Chondrocyte (in vitro differentiated cells): ENCODE measurements around the gene WIPF1. TPM values are rescaled to one million over a fixed set of nuclear protein-coding genes. Genes with fewer than 3 reads are reported as not detected.

Experiments used
- DNase-seq: peaks from one replicate; pipeline ENCODE4 v3.0.0; 2021; ENCODE audit warnings: mixed read lengths, low spot score
- H3K27ac Mint-ChIP-seq: one replicate; pipeline ENCODE4 v1.8.0; 2021; ENCODE audit warnings: mild to moderate bottlenecking, moderate library complexity, mixed read lengths; ENCODE audit not compliant: unreplicated experiment
- H3K27me3 Mint-ChIP-seq: 2 replicates; pipeline ENCODE4 v1.8.0; 2021; ENCODE audit warnings: low read depth, mixed read lengths
- H3K36me3 Mint-ChIP-seq: 2 replicates; pipeline ENCODE4 v1.8.0; 2021; ENCODE audit warnings: low read depth, mixed read lengths
- H3K4me1 Mint-ChIP-seq: 2 replicates; pipeline ENCODE4 v1.8.0; 2021; ENCODE audit warnings: low read depth, mild to moderate bottlenecking, mixed read lengths
- H3K4me3 Mint-ChIP-seq: one replicate; pipeline ENCODE4 v1.8.0; 2021; ENCODE audit warnings: mild to moderate bottlenecking, moderate library complexity, mixed read lengths; ENCODE audit not compliant: unreplicated experiment
- H3K9me3 Mint-ChIP-seq: 2 replicates; pipeline ENCODE4 v1.8.0; 2021; ENCODE audit warnings: low read depth, mixed read lengths
- total RNA-seq: library from RNA; stranded (reverse); gene quantifications from 3 replicates; pipeline ENCODE4 v1.2.1, GENCODE V29; 2021
- TF ChIP-seq, protein P1 (sequence below): fragments of 200-600 bp; sonication (generic); IDR thresholded peaks from 2 replicates; pipeline ENCODE4 v1.5.0; 2021; ENCODE audit warnings: antibody characterized with exemption, mild to moderate bottlenecking, moderate library complexity

The WIPF1 gene
- total RNA-seq, 1 donor from 2014 or later: 60.0 TPM

DNA sequence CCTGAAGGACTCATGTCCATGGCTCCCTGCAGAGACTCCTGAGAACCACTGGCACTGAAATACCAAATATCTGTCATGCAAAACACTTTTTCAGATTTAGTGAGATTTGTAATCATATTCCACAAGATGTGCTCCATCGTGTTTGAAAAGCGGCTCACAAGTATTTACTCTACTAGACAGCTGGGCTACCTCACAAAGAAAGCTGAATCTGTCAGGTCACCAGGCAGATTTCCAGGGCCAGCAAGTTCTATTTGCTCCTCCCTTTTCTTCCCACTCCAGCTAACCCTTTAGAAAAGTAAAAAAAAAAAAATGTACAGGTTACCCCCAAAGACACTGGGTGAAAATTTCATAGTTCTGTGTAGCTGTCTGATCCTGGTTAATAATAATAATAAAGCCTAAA, 22.9 kb downstream of the WIPF1 start:
- TF ChIP-seq, protein P1, sequence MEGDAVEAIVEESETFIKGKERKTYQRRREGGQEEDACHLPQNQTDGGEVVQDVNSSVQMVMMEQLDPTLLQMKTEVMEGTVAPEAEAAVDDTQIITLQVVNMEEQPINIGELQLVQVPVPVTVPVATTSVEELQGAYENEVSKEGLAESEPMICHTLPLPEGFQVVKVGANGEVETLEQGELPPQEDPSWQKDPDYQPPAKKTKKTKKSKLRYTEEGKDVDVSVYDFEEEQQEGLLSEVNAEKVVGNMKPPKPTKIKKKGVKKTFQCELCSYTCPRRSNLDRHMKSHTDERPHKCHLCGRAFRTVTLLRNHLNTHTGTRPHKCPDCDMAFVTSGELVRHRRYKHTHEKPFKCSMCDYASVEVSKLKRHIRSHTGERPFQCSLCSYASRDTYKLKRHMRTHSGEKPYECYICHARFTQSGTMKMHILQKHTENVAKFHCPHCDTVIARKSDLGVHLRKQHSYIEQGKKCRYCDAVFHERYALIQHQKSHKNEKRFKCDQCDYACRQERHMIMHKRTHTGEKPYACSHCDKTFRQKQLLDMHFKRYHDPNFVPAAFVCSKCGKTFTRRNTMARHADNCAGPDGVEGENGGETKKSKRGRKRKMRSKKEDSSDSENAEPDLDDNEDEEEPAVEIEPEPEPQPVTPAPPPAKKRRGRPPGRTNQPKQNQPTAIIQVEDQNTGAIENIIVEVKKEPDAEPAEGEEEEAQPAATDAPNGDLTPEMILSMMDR: no peak
- H3K4me1 Mint-ChIP-seq: peaks cover 8% of the 10 kb centered on the region
- H3K27me3 Mint-ChIP-seq: no peaks in the 10 kb centered on the region
- no peak overlapping the region for H3K4me3 Mint-ChIP-seq
- no peaks in the 10 kb centered on the region for H3K9me3 Mint-ChIP-seq
- no peak overlapping the region for H3K27ac Mint-ChIP-seq
- DNase-seq: no peak
- H3K36me3 Mint-ChIP-seq: peaks cover 28% of the 10 kb centered on the region

DNA sequence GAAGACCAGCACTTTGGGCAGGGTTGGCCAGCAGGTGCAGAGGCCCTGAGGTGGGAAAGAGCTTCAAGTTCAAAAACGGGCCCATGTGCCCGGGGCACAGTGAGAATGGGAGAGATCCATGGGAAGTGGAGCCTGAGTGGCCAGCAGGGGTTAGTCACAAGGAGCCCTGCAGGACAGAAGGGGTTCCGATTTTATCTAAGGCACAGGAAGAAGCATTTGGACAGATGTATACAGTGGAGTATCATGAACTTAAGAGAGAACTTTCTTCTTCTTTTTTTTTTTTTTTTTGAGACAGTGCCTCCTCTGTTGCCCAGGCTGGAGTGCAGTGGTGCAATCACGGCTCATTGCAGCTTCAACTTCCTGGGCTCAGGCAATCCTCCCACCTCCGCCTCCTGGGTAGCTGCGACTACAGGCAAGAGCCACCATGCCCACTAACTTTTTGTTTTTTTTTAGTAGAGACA, 24.0 kb downstream of the WIPF1 start:
- no peaks in the 10 kb centered on the region for H3K27me3 Mint-ChIP-seq
- peaks cover 7% of the 10 kb centered on the region for H3K4me1 Mint-ChIP-seq
- no peaks in the 10 kb centered on the region for H3K9me3 Mint-ChIP-seq
- no peak for DNase-seq
- H3K36me3 Mint-ChIP-seq: peaks cover 29% of the 10 kb centered on the region
- TF ChIP-seq, protein P1: no peak
- H3K27ac Mint-ChIP-seq: no peak overlapping the region
- no peak overlapping the region for H3K4me3 Mint-ChIP-seq

DNA sequence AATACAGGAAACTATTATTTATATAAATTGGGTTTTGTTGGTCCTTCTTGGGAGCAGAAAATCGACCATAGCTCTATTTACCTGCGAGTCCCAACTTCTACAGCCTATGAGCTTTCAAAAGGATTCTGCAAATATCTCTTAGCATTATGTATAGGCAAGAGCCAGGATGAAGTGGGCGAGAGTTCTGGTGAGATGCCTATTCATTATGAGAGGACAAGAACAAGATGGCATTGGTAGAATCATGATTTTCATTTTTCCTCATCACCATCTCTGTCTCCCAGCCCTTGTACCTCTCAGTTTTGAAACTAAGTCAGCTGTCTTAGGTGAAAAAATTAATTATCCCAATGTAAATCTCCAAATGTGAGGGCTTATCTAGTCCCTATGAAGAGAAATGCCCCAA, 25.0 kb downstream of the WIPF1 start:
- Mint-ChIP-seq H3K4me1 (no peaks in the 10 kb centered on the region), H3K9me3 (no peaks in the 10 kb centered on the region), H3K27ac (no peak overlapping the region), H3K36me3 (peaks cover 34% of the 10 kb centered on the region), H3K4me3 (no peak overlapping the region), H3K27me3 (no peaks in the 10 kb centered on the region)
- TF ChIP-seq, protein P1: no peak
- no peak for DNase-seq

DNA sequence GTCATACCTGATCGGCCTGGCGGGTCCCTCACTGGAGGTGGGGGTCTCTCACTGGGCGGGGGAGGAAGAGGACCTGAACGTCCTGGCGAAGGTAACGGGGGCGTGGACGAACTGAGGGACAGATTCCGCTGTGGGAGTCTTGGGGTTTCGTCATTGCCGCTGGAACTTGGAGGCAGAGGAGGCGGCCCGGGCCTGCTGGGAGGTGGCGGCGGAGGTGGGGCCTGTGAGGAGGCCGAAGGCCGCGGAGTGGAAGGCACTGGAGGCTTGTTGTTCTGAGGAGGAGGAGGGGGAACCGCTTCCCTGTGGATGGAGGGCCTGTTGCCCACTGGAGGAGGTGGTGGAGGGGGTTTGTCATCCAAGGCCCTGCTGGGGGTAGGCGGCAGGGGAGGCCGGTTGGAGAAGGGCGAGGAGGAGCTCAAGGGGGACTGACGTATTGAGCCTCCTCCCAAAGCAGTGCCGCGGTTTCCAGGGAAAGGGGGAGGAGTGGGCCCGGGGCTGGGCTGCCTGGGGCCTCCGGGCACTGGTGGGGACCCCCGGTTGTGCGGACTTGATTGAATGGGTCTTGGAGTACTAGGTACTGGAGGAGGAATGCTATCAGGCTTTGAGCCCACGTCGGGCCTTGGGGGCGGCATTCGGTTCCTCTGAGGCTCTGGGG, 25.8 kb downstream of the WIPF1 start:
- DNase-seq: no peak
- TF ChIP-seq, protein P1: no peak
- H3K4me3 Mint-ChIP-seq: no peak overlapping the region
- no peaks in the 10 kb centered on the region for H3K27me3 Mint-ChIP-seq
- no peaks in the 10 kb centered on the region for H3K4me1 Mint-ChIP-seq
- H3K9me3 Mint-ChIP-seq: no peaks in the 10 kb centered on the region
- no peak overlapping the region for H3K27ac Mint-ChIP-seq
- H3K36me3 Mint-ChIP-seq: peaks cover 41% of the 10 kb centered on the region

DNA sequence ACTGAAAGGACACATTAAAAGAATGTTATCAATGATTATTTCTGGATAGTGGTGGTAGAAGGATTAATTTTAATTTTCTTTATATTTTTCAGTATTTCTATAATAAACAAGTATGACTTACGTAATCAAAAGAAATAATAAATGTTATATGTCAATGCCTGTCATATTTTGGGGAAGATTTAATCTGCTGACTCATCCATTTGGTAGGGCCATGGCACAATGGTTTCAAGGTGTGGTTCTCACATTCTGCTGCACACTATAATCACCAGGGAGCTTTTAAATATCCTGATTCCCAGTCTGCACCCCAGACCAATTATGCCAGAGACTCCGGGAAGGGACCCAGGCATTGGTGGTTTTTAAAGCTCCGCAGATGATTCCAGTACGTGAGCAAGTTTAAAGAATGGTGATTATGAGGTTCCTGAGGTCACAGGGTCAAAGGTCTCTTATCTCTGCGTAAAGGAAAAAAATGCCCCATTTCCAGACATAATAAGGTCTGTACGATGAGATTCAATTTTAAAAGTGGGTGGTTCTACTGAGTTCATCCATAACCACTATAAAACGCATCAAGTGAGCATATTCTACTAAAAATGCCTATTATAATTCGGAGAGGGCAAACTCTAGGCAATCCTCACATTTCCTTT, 27.2 kb downstream of the WIPF1 start:
- Mint-ChIP-seq H3K4me1 (no peaks in the 10 kb centered on the region), H3K27ac (no peak overlapping the region), H3K4me3 (no peak overlapping the region), H3K36me3 (peaks cover 45% of the 10 kb centered on the region), H3K9me3 (no peaks in the 10 kb centered on the region), H3K27me3 (no peaks in the 10 kb centered on the region)
- TF ChIP-seq, protein P1: no peak
- no peak for DNase-seq
